ENCODE results near the gene HSD3B7.

Gene HSD3B7

GRCh38 chr16:30956601-30957455 lies 28.2 kb upstream of the HSD3B7 start:
- Histone ChIP-seq H3K9me3 (ENCODE audit: control insufficient read depth, insufficient read depth, low read depth, low read length) (no peaks in the 10 kb centered on the region), H3K27ac (ENCODE audit: extremely low read depth, low read depth, low read length) (peak overlapping the region; percentile 96), H3K36me3 (ENCODE audit: control insufficient read depth in 2 of 2, insufficient read depth in 1 of 2, low read length in 2 of 2) (peaks cover 28 to 34% of the 10 kb centered on the region in 2 experiments), H3K4me3 (ENCODE audit: low read depth, low read length) (peak overlapping the region; percentile 90), H3K4me1 (ENCODE audit: control insufficient read depth, insufficient read depth, low read length) (peaks cover 2% of the 10 kb centered on the region; the same call in 1 of the 2 replicates)
- POLR2A ChIA-PET = interaction anchor here (0.6 to 0.9 kb wide), 2 partner anchors 8 to 15 kb away, joined by 3 read pairs; partner anchors contain the start of gene ORAI3
- CTCF ChIA-PET = interaction anchor here (0.6 to 5.3 kb wide), 5 partner anchors 13 to 77 kb away, joined by 3 to 74 read pairs (median 5); no protein-coding TSS in a partner anchor
- TF ChIP-seq ZNF580 (tag by site-specific recombination; IDR thresholded peaks at IDR 0.05) (peak; percentile 96), ZSCAN23 (tag by site-specific recombination; IDR thresholded peaks at IDR 0.05) (no peak), TCF7L2 (IDR thresholded peaks at IDR 0.05; ENCODE audit: borderline replicate concordance, low read depth, low read length) (no peak), ZNF544 (tag by site-specific recombination; IDR thresholded peaks at IDR 0.05) (no peak), KLF17 (tag by site-specific recombination; IDR thresholded peaks at IDR 0.05) (peak; percentile 73; the same call in 1 of the 2 replicates), ZNF416 (tag by site-specific recombination; IDR thresholded peaks at IDR 0.05) (no peak), ZNF558 (tag by site-specific recombination; IDR thresholded peaks at IDR 0.05) (no peak), ZNF830 (tag by site-specific recombination; IDR thresholded peaks at IDR 0.05; ENCODE audit: low read depth) (no peak), ZSCAN30 (tag by site-specific recombination; IDR thresholded peaks at IDR 0.05) (peak; percentile 90), ZNF280D (tag by site-specific recombination; IDR thresholded peaks at IDR 0.05) (no peak), ZNF23 (tag by site-specific recombination; IDR thresholded peaks at IDR 0.05; ENCODE audit: borderline replicate concordance) (no peak), MYNN (tag by site-specific recombination; IDR thresholded peaks at IDR 0.05; ENCODE audit: borderline replicate concordance) (no peak), PBX3 (CRISPR knock-in tag; IDR thresholded peaks at IDR 0.05) (no peak), ZNF585B (tag by site-specific recombination; IDR thresholded peaks at IDR 0.05) (no peak), ZNF394 (tag by site-specific recombination; IDR thresholded peaks at IDR 0.05; ENCODE audit: borderline replicate concordance) (no peak), ZNF785 (tag by site-specific recombination; IDR thresholded peaks at IDR 0.05) (no peak), REPIN1 (tag by site-specific recombination; IDR thresholded peaks at IDR 0.05; ENCODE audit: low read depth) (no peak; the same call in 1 of the 2 replicates), ZNF549 (tag by site-specific recombination; IDR thresholded peaks at IDR 0.05) (no peak), ZNF48 (tag by site-specific recombination; IDR thresholded peaks at IDR 0.05) (no peak), YY1 (tag by site-specific recombination; IDR thresholded peaks at IDR 0.05) (peak; percentile 49), BCL11A (tag by site-specific recombination; IDR thresholded peaks at IDR 0.05; ENCODE audit: low read depth) (no peak), ZNF146 (tag by site-specific recombination; IDR thresholded peaks at IDR 0.05) (0 out of 2 replicates have a peak, but pooled peaks have one; percentile 3), ZBTB6 (tag by site-specific recombination; IDR thresholded peaks at IDR 0.05) (no peak), ZNF76 (tag by site-specific recombination; IDR thresholded peaks at IDR 0.05; ENCODE audit: borderline replicate concordance, low read depth) (no peak), ZNF366 (tag by site-specific recombination; conservative IDR thresholded peaks at IDR 0.05) (no peak), ZNF626 (tag by site-specific recombination; IDR thresholded peaks at IDR 0.05) (no peak), ZNF121 (tag by site-specific recombination; IDR thresholded peaks at IDR 0.05) (0 out of 2 replicates have a peak, but pooled peaks have one; percentile 47), ZNF843 (tag by site-specific recombination; IDR thresholded peaks at IDR 0.05) (0 out of 2 replicates have a peak, but pooled peaks have one; percentile 30), ZNF214 (tag by site-specific recombination; IDR thresholded peaks at IDR 0.05; ENCODE audit: borderline replicate concordance) (no peak), ZNF610 (tag by site-specific recombination; IDR thresholded peaks at IDR 0.05; ENCODE audit: borderline replicate concordance) (peak; percentile 55; the same call in 1 of the 2 replicates), SCRT2 (tag by site-specific recombination; IDR thresholded peaks at IDR 0.05) (no peak)
